GM21576 (cell line): ENCODE data around the gene PRDX5.
"Not testable (repeated sequence)": the region's sequence is repeated elsewhere in the genome, so short reads cannot be mapped to it uniquely, and the experiment has no call there.

Experiments
- ATAC-seq: cut with Tn5 transposase; IDR thresholded peaks from one replicate; pipeline ENCODE4 v1.9.1; 2021; ENCODE audit warnings: mild to moderate bottlenecking, moderate library complexity; ENCODE audit not compliant: unreplicated experiment

Gene PRDX5

GRCh38 chr11:64305075-64305690 lies 12.7 kb upstream of the PRDX5 start, which contains the start of gene ESRRA:
ESRRA (plus strand) TSS chr11:64305524; CDS start chr11:64307180, 1,656 bp downstream.
- peak; percentile 77 for ATAC-seq

- peak; percentile 17 for ATAC-seq
Observed at GRCh38 chr11:64305691-64306562, 12.0 kb upstream of the PRDX5 start.

- ATAC-seq: no peak
Observed at GRCh38 chr11:64306563-64306875, 11.4 kb upstream of the PRDX5 start.

GRCh38 chr11:64306876-64307622 lies 10.9 kb upstream of the PRDX5 start:
- no peak for ATAC-seq

GRCh38 chr11:64307795-64308194 lies 10.1 kb upstream of the PRDX5 start:
- ATAC-seq: not testable (repeated sequence)

- no peak for ATAC-seq
Observed at GRCh38 chr11:64312947-64313346, 5.0 kb upstream of the PRDX5 start.

GRCh38 chr11:64313491-64314145 lies 4.3 kb upstream of the PRDX5 start:
- ATAC-seq: no peak

GRCh38 chr11:64314146-64314804 lies 3.6 kb upstream of the PRDX5 start:
- no peak for ATAC-seq

GRCh38 chr11:64314805-64315561 lies 2.9 kb upstream of the PRDX5 start:
- no peak for ATAC-seq

GRCh38 chr11:64315667-64316526 lies 2.0 kb upstream of the PRDX5 start:
- not testable (repeated sequence) for ATAC-seq

GRCh38 chr11:64316672-64317324 lies 1.1 kb upstream of the PRDX5 start:
- ATAC-seq: peak; percentile 6

GRCh38 chr11:64317325-64317960 lies 478 bp upstream of the PRDX5 start, which contains the start of gene TRMT112:
TRMT112 (minus strand) TSS chr11:64317559; CDS start chr11:64317526, 33 bp downstream.
- peak; percentile 49 for ATAC-seq

- no peak for ATAC-seq
Observed at GRCh38 chr11:64318766-64319761, 1.1 kb downstream of the PRDX5 start.

GRCh38 chr11:64320556-64320955 lies 2.6 kb downstream of the PRDX5 start:
- no peak for ATAC-seq

GRCh38 chr11:64321026-64321425 lies 3.1 kb downstream of the PRDX5 start:
- ATAC-seq: no peak

- ATAC-seq: no peak
Observed at GRCh38 chr11:64321533-64321932, 3.6 kb downstream of the PRDX5 start.

- ATAC-seq: no peak
Observed at GRCh38 chr11:64322925-64323260, 5.0 kb downstream of the PRDX5 start.
